Measurements from ENCODE around the gene MAP7.
"Not testable (repeated sequence)": the region's sequence is repeated elsewhere in the genome, so short reads cannot be mapped to it uniquely, and the experiment has no call there.

The MAP7 gene

GRCh38 chr6:136411453-136412354 is 138.5 kb downstream of the MAP7 start:
- DNase-seq: no peak

- DNase-seq: peak; percentile 23
These were observed 139.2 kb downstream of the MAP7 start for GRCh38 chr6:136411025-136411325.

- DNase-seq: no peak
These were observed 139.8 kb downstream of the MAP7 start for GRCh38 chr6:136410201-136411024.

GRCh38 chr6:136409597-136409996 is 140.6 kb downstream of the MAP7 start:
- no peak for DNase-seq

- no peak for DNase-seq
These were observed 142.0 kb downstream of the MAP7 start for GRCh38 chr6:136408204-136408603.

GRCh38 chr6:136405420-136406029 is 144.7 kb downstream of the MAP7 start:
- no peak for DNase-seq

- DNase-seq: no peak
These were observed 145.4 kb downstream of the MAP7 start for GRCh38 chr6:136404627-136405419.

- DNase-seq: no peak
These were observed 146.2 kb downstream of the MAP7 start for GRCh38 chr6:136404007-136404406.

- DNase-seq: no peak
These were observed 146.9 kb downstream of the MAP7 start for GRCh38 chr6:136403110-136403980.

GRCh38 chr6:136401749-136402148 is 148.5 kb downstream of the MAP7 start:
- no peak for DNase-seq

GRCh38 chr6:136401236-136401635 is 149.0 kb downstream of the MAP7 start:
- DNase-seq: not testable (repeated sequence)

GRCh38 chr6:136398453-136398852 is 151.8 kb downstream of the MAP7 start:
- DNase-seq: no peak

GRCh38 chr6:136396908-136397307 is 153.3 kb downstream of the MAP7 start:
- DNase-seq: no peak

- DNase-seq: not testable (repeated sequence)
These were observed 159.3 kb downstream of the MAP7 start for GRCh38 chr6:136390959-136391358.

- DNase-seq: no peak
These were observed 162.9 kb downstream of the MAP7 start for GRCh38 chr6:136387316-136387715.

- no peak for DNase-seq
These were observed 166.8 kb downstream of the MAP7 start for GRCh38 chr6:136383268-136383937.

GRCh38 chr6:136382676-136383252 is 167.5 kb downstream of the MAP7 start:
- DNase-seq: no peak

GRCh38 chr6:136378888-136379287 is 171.3 kb downstream of the MAP7 start:
- DNase-seq: no peak

GRCh38 chr6:136375836-136376235 is 174.4 kb downstream of the MAP7 start:
- DNase-seq: not testable (repeated sequence)

- DNase-seq: no peak
These were observed 178.3 kb downstream of the MAP7 start for GRCh38 chr6:136371959-136372358.

Data from NCI-H1105 treated with DMSO at 0.1 percent for 48 hours (cell line).